Measurements from ENCODE around the gene TPPP.
"Not testable (repeated sequence)": the region's sequence is repeated elsewhere in the genome, so short reads cannot be mapped to it uniquely, and the experiment has no call there.

Gene TPPP

GRCh38 chr5:692529-693041 is 567 bp downstream of the TPPP start:
- DNase-seq (ENCODE audit: low spot score) = not testable (repeated sequence)

- DNase-seq (ENCODE audit: low spot score) = no peak
Measured at GRCh38 chr5:691817-692528, 1.2 kb downstream of the TPPP start.

GRCh38 chr5:691049-691448 is 2.1 kb downstream of the TPPP start:
- not testable (repeated sequence) for DNase-seq (ENCODE audit: low spot score)

GRCh38 chr5:690293-690692 is 2.9 kb downstream of the TPPP start:
- DNase-seq (ENCODE audit: low spot score) = not testable (repeated sequence)

GRCh38 chr5:688348-689010 is 4.7 kb downstream of the TPPP start:
- DNase-seq (ENCODE audit: low spot score) = not testable (repeated sequence)

- DNase-seq (ENCODE audit: low spot score) = not testable (repeated sequence)
Measured at GRCh38 chr5:686936-687335, 6.2 kb downstream of the TPPP start.

DNA sequence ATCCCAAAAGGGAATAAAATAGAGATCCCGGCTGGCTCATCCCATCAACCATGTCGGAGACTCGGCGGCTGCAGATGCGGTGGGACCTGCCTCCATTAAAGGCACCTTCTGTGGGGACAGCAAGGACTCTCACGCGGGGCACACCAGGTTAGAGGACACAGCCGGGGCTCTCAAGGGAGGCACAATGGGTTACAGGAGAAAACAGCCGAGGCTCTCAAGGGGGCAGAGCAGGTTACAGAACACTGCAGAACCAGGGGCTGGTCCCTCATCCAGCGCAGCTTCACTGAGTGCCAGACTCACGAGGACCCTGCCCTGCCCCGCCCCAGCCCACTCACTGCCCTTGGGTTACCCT is 7.0 kb downstream of the TPPP start:
- DNase-seq (ENCODE audit: low spot score) = not testable (repeated sequence)

GRCh38 chr5:685262-686171 is 7.6 kb downstream of the TPPP start:
- no peak for DNase-seq (ENCODE audit: low spot score)

DNA sequence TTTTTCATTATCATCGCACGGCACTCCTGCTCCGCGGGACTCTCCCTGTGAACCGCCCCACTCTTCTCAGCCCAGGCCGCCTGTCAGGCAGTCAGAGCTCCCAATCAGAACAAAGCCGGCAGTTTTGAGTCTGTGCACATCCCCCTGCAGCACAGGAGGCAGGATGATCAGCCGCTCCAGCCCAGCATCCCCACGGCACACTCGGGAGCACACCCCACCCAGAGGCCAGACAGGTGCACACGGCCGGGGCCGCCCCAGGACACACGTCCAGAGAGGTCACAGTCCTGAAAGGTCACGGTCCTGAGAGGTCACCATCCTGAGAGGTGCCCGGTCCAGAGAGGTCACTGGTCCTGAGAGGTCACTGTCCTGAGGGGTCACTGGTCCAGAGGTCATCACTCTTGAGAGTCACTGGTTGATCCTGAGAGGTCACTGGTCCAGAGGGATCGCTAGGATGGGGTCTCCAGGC is 8.4 kb downstream of the TPPP start:
- no peak for DNase-seq (ENCODE audit: low spot score)

DNA sequence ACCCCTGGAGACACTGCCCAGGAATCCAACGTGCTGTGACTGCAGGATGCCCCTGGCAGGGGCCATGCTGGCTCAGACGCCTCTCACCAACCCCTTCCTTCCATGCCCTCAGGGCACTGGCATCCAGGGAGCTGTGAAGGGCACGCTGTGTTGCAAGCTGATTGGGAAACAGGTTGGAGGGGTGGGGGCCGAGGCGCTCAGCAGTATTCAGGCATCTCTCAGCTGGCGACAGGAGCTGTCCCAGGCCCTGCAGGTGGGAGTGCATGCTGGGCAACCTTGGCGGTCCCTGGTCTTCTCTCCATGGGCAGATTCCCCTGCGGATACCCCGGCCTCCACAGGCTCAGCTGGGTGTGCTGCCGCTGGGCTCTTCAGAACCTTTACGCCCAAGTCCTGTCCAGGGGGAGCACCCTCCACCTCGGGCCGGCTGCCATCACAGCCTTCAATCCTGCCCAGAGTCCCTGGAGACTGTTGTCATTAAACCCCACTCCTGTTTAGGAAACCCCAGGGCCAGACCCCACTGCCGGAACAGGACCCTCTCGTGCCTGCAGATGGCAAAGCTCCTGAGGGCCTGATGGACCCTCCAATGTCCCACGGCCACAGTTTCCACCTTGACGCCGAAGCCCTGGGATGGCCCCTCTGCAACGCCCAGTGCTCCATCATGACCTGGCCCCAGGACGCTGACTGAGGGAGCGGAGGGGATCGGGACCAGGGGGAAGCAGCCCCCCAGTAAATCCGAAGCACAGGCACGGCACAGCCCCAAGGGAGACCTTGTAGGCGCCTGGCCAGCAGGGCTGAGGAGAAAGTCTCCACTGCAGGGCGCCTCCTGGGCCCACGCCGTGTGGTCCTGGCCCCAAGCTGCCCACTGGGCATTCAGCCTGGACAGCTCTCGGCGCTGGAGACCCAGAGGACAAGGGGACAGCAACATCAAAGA is 9.3 kb downstream of the TPPP start:
- no peak for DNase-seq (ENCODE audit: low spot score)

DNA sequence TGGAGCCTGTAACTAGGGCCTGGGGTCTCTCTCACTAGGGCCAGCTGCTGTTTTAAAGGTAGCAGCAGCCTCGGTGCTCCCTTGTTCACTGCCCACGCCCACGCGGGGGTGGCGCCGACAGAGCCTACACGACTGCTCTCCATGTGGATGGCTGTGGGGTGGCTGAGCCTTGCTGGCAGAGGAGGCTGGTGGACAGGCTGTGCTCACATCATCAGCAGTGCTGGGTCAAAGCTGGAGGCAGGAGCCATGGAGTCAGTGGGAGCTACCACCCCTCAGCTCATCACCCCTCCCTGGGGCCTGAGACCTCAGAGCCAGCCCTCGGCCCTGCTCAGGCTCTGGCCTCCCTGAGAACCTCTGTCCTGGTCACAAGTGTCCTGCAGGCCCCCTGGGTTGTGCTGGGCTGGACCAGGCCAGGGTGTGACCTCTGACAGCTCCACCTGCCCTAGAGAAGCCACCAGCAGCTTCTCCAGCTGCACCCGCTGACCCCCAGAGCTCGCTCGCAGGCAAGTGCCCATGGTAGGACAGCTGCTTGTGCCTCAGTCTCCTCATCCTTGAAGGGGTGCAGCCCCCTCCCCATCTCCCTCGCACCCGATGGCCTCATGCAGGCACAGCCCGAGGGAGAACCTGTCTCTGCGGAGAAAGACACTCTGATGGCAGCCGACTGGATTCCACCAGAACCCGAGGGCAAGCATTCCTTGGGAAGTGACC is 10.3 kb downstream of the TPPP start:
- not testable (repeated sequence) for DNase-seq (ENCODE audit: low spot score)

DNA sequence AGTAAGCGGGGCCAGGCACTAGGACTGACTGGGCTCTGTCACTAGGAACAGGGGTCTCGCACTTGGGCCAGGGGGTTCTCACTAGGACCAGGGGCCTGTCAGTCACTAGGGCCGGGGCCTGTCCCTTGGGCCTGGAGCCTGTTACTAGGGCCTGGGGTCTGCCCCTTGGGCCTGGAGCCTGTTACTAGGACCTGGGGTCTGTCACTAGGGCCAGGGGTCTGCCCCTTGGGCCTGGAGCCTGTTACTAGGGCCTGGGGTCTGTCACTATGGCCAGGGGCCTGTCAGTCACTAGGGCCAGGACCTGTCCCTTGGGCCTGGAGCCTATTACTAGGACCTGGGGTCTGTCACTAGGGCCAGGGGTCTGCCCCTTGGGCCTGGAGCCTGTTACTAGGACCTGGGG is 10.9 kb downstream of the TPPP start:
- not testable (repeated sequence) for DNase-seq (ENCODE audit: low spot score)

DNA sequence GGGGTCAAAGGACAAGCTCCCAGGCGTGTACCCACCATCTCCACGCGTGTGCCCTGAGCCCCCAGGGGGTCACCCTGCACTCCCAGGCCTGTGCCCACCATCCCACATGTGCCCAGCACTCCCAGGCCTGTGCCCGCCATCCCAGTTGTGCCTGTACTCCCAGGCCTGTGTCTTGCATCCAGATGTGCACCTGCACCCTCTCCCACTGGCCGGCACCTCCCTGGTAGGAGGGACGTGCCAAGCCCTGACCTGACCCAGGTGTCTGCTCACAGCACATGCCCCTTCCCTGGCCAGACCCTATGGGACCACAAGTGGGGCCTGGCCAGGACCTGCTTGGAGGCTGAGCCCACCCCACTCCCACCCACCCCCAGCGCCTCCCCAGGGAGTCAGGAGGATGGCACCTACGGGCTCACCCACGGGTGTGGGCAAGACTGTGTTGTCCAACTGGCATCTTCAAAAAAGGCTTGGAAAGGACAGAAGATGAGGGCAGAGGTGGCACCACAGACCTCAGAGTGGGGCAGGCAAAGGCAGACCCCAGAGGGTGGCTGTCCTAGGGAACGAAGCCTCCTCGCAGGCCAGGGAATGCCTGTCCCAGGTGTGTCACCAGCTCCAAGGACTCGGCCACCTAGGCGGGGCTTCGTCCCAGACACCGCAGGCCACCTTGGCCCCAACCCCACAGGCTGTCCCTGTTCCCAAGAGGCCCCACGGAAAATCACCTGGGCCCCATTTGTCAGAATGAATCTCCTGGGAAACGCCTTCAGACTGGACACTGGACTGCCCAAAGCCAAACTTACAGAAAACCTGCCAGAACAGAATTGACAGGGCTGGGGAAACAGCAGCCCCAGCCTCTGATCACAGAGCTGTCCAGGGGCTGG is 11.6 kb downstream of the TPPP start:
- not testable (repeated sequence) for DNase-seq (ENCODE audit: low spot score)

GRCh38 chr5:680836-681235 is 12.3 kb downstream of the TPPP start:
- DNase-seq (ENCODE audit: low spot score) = not testable (repeated sequence)

DNA sequence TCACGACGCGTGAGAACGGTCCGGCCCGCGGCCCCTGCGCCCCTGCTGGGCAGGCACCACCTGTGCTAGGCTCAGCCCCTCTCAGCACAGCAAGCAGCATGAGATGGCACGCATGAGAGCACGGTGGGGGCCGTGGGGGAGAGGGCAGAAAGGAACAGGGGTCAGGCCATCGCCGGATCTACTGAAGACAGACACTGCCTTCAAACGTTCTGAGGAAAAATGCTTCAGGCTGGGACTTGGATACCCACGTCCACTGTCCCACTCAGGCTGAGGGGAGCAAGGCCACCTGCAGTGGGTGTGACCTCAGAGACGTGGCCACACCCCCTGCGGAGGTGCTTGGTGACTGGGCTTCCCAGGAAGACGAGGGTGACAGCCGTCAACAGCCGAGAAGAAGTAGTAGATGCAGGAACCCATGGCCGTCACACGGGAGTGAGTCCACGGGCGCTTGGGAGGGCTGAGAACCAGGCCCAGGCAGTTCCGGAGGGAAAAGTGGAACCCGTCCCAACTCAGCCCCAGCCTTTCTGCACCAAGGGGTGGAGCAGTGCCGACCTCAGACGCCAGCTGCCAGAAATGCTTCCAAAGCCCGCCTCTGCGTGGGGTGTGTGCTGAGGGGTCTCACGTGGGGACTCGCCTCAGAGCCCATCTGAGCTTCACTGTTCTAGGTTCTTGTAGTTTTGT is 12.9 kb downstream of the TPPP start:
- not testable (repeated sequence) for DNase-seq (ENCODE audit: low spot score)

GRCh38 chr5:679166-679895 is 13.8 kb downstream of the TPPP start:
- DNase-seq (ENCODE audit: low spot score) = not testable (repeated sequence)

DNA sequence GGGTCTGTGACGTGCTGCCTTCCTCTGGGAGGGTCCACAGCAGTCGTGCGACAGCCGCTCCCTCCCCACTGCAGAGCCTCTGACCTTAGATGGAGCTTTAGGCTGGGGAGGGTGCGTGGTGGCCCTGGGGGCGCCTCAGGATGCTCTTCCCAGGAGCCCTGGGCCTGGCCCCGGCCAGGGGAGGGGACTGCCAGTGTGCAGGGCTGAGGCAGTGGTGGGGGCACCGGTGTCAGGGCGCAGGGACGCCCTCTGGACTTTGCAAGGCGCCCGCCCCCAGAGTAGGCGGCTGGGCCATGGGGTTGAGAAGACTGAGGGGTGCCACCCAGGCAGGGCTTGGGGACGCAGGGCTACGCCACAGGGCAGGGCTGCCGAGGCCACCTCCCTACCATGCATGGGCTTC is 14.6 kb downstream of the TPPP start:
- not testable (repeated sequence) for DNase-seq (ENCODE audit: low spot score)

All from iPS-NIHi11 (cell line).